Suprapubic skin (tissue), 4 donors: ENCODE measurements around the gene ETV6. TPM values are rescaled to one million over a fixed set of nuclear protein-coding genes. Genes with fewer than 3 reads are reported as not detected.

Source experiments
- DNase-seq, 2 donors: peaks; one replicate each; pipeline ENCODE4 v3.0.0-alpha.2; 2019; ENCODE audit warnings: low spot score in 2 of 2
- H3K27ac ChIP-seq: fragments of 200-600 bp; sonication (generic); one replicate; pipeline ENCODE4 v1.5.1; 2019
- H3K27me3 ChIP-seq: fragments of 200-600 bp; sonication (generic); one replicate; pipeline ENCODE4 v1.5.1; 2019
- H3K36me3 ChIP-seq: fragments of 200-600 bp; sonication (generic); one replicate; pipeline ENCODE4 v1.5.1; 2019
- H3K4me1 ChIP-seq: fragments of 200-600 bp; sonication (generic); one replicate; pipeline ENCODE4 v1.5.1; 2019
- H3K4me3 ChIP-seq: fragments of 200-600 bp; sonication (generic); one replicate; pipeline ENCODE4 v1.5.1; 2019; ENCODE audit warnings: mild to moderate bottlenecking
- H3K9me3 ChIP-seq: fragments of 200-600 bp; sonication (generic); one replicate; pipeline ENCODE4 v1.5.1; 2019
- EP300 ChIP-seq: sonication (generic); formaldehyde crosslinking; IDR thresholded peaks from one replicate; pipeline ENCODE4 v1.6.1; 2017; ENCODE audit warnings: antibody characterized with exemption
- POLR2A ChIP-seq, 2 donors: fragments of 450-650 bp; IDR thresholded peaks; one replicate each; pipeline ENCODE4 v1.6.1; 2017; ENCODE audit warnings: antibody characterized with exemption in 2 of 2, mild to moderate bottlenecking in 2 of 2, moderate library complexity in 2 of 2
- POLR2AphosphoS5 ChIP-seq, 3 donors: sonication (generic); formaldehyde crosslinking; IDR thresholded peaks; one replicate each; pipeline ENCODE4 v1.6.1; 2017; ENCODE audit warnings: antibody characterized with exemption in 3 of 3
- WGBS: methylation state at CpG from one replicate; pipeline ENCODE4 v1.1.5; 2018; 5-methylcytosine and 5-hydroxymethylcytosine counted together
- total RNA-seq, 4 donors: library from RNA; depleted of rRNA; stranded (reverse); fragments of >200 nt; gene quantifications; one replicate each; pipeline ENCODE4 v1.1.0, GENCODE V29; 2016
- TF ChIP-seq, protein P1 (sequence below), 2 donors: fragments of 200-600 bp in 1 of 2; fragments of 450-650 bp in 1 of 2; sonication (generic) in 1 of 2; IDR thresholded peaks; one replicate each; pipeline ENCODE4 v1.5.1; 2016 to 2019; ENCODE audit warnings: antibody characterized with exemption in 2 of 2, mild to moderate bottlenecking in 1 of 2, moderate library complexity in 1 of 2

ETV6 gene
- total RNA-seq, 4 donors from 2014 or later = 16.9 to 41.4 (median 25.1) TPM

DNA sequence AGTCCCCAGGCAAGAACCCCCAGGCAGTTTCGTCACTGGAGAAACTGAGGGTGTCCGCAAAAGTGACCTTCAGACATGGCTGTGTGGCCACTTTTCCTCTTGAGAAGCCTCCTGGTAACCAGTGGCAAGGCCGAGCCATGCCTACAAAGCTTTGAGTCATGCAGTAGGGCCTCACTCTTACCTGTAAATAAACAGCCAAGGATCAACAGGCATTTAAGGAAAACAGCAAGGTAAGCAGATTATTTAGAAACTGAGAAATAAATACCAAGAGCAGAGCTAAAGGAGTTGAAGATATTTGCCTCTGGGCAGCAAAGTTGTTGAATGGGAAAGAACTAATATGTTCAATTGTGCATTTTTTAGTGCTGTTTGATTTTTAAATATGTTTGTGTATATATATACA lies 280.2 kb downstream of the ETV6 start:
- Histone ChIP-seq H3K4me1 (no peaks in the 10 kb centered on the region), H3K9me3 (no peaks in the 10 kb centered on the region), H3K36me3 (no peaks in the 10 kb centered on the region), H3K27ac (no peak overlapping the region), H3K4me3 (no peak overlapping the region), H3K27me3 (no peaks in the 10 kb centered on the region)
- TF ChIP-seq, protein P1, sequence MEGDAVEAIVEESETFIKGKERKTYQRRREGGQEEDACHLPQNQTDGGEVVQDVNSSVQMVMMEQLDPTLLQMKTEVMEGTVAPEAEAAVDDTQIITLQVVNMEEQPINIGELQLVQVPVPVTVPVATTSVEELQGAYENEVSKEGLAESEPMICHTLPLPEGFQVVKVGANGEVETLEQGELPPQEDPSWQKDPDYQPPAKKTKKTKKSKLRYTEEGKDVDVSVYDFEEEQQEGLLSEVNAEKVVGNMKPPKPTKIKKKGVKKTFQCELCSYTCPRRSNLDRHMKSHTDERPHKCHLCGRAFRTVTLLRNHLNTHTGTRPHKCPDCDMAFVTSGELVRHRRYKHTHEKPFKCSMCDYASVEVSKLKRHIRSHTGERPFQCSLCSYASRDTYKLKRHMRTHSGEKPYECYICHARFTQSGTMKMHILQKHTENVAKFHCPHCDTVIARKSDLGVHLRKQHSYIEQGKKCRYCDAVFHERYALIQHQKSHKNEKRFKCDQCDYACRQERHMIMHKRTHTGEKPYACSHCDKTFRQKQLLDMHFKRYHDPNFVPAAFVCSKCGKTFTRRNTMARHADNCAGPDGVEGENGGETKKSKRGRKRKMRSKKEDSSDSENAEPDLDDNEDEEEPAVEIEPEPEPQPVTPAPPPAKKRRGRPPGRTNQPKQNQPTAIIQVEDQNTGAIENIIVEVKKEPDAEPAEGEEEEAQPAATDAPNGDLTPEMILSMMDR (IDR thresholded peaks at IDR 0.05) = no peak
- TF ChIP-seq EP300 = no peak
- no peak for TF ChIP-seq POLR2AphosphoS5 (IDR thresholded peaks at IDR 0.05)
- no peak for TF ChIP-seq POLR2A (IDR thresholded peaks at IDR 0.05)
- DNase-seq = no peak
- 93% methylated on average over 3 of the region's 3 CpGs for WGBS

DNA sequence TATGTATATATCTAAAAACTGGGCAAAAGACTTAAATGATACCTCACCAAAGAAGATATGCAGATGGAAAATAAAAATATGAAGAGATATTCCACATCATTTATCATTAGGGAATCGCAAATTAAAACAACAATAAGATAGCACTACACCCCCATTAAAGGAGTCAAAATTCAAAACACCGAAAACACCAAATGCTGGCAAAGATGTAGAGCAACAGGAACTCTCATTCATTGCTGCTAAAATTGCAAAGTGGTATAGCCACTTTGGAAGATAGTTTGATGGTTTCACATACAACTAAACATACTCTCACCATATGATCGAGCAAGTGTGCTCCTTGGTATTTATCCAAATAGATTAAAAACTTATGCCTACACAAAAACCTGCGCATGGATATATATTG lies 289.7 kb downstream of the ETV6 start:
- Histone ChIP-seq H3K9me3 (no peaks in the 10 kb centered on the region), H3K27ac (no peak overlapping the region), H3K4me1 (peaks cover 3% of the 10 kb centered on the region), H3K36me3 (no peaks in the 10 kb centered on the region), H3K4me3 (no peak overlapping the region), H3K27me3 (no peaks in the 10 kb centered on the region)
- TF ChIP-seq, protein P1 (IDR thresholded peaks at IDR 0.05) = no peak
- no peak for DNase-seq
- 94% methylated on average over 4 of the region's 4 CpGs for WGBS

DNA sequence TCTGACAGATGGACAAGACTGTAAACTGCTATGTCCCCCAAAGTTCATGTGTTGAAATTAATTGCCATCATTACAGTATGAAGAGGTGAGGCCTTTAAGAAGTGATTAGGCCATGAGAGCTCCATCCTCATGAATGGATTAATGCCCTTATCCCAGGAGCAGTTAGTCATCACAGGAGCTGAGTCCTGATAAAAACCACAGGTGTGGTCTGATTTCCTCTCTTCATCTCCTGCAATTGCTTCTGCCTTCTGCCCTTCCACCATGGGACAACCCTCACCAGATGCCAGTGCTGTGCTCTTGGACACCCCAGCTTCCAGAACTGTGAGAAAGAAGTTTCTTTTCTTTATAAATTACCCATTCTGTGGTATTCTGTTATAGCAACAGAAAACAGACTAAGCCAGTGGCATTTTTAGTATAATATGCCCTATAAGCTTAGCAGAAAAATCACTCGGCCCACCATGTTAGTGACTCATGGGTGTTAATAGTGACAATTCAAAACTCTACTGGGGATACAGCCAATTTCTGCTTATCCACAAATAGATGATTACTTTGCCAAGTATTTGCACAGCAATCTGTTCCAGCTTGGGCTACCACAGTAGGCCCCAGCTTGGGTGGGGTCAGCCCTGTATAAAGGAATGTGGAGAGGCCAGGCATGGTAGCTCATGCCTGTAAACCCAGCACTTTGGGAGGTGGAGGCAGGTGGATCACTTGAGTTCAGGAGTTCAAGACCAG lies 292.3 kb downstream of the ETV6 start:
- WGBS = 26% methylated on average over 1 of the region's 1 CpG
- H3K27me3 ChIP-seq = no peaks in the 10 kb centered on the region
- no peak overlapping the region for H3K4me3 ChIP-seq
- no peak for DNase-seq
- H3K36me3 ChIP-seq = no peaks in the 10 kb centered on the region
- peaks cover 3% of the 10 kb centered on the region for H3K4me1 ChIP-seq
- no peaks in the 10 kb centered on the region for H3K9me3 ChIP-seq
- no peak overlapping the region for H3K27ac ChIP-seq
- TF ChIP-seq, protein P1 (IDR thresholded peaks at IDR 0.05) = no peak
- no peak for TF ChIP-seq POLR2AphosphoS5 (IDR thresholded peaks at IDR 0.05)
- no peak for TF ChIP-seq POLR2A (IDR thresholded peaks at IDR 0.05)
- no peak for TF ChIP-seq EP300

DNA sequence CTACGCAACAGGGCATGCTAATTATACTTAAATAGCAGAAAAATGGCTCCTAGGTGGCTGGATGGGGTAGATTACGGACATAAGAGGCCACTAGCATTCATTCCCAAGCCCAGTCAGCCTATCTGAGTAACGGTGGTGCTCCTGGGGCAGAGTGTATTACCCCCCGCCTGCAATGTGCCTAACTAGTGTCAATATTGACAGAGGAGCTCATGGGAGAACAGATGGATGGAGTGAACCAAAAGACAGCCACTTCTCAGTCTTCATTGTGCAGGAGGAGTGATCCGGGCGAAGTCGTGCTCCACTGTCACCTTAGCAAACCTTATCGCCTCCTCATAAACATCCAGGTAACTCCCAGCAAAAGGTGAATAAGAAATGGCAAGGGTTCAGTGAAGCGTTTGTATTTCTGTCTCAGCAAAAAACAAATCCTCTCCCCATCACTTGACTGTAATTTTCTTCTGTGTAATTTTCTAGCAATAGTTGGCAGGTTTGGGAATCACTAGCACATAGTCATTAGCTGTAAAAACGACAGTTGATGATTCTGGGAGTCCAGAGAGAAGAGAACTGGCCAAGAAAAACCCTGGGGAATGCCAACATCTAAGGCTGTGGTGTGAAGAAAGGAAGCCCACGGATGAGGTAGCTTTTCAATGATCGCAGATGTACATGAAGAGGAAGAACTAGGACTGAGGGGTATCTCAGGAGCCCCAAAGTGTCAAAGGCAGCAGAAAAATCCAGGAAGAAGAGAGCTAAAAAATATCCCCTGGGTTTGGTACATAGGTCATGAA lies 294.6 kb downstream of the ETV6 start:
- 75% methylated on average over 12 of the region's 12 CpGs for WGBS
- Histone ChIP-seq H3K27me3 (no peaks in the 10 kb centered on the region), H3K36me3 (no peaks in the 10 kb centered on the region), H3K4me1 (peaks cover 3% of the 10 kb centered on the region), H3K27ac (no peak overlapping the region), H3K9me3 (no peaks in the 10 kb centered on the region), H3K4me3 (no peak overlapping the region)
- DNase-seq = no peak
- TF ChIP-seq, protein P1 (IDR thresholded peaks at IDR 0.05) = no peak
- no peak for TF ChIP-seq POLR2A (IDR thresholded peaks at IDR 0.05)
- TF ChIP-seq POLR2AphosphoS5 (IDR thresholded peaks at IDR 0.05) = no peak
- no peak for TF ChIP-seq EP300
